Keratinocyte (primary cell): Measurements from ENCODE around the gene ROPN1L. TPM values are rescaled to one million over a fixed set of nuclear protein-coding genes. Genes with fewer than 3 reads are reported as not detected.

Experiments
- DNase-seq: peaks from one replicate; pipeline ENCODE4 v3.0.0-alpha.2; 2011; ENCODE audit warnings: low read depth, missing footprints, low spot score
- FAIRE-seq: peaks from 2 replicates; lab custom pipeline; 2011; peaks lifted over from hg19 to GRCh38; lab: Jason Lieb, UNC
- H2AFZ ChIP-seq: 2 replicates; pipeline ENCODE4 v1.6.0; 2012; ENCODE audit warnings: low read length, control low read depth, inconsistent platforms; ENCODE audit not compliant: control insufficient read depth
- H3K27ac ChIP-seq: 2 replicates; pipeline ENCODE4 v1.5.1; 2011; ENCODE audit warnings: low read length; ENCODE audit not compliant: control insufficient read depth, insufficient read depth
- H3K27me3 ChIP-seq: 3 replicates; pipeline ENCODE4 v1.6.0; 2011; ENCODE audit warnings: low read length; ENCODE audit not compliant: control insufficient read depth, insufficient read depth; ENCODE audit errors: extremely low read depth
- H3K36me3 ChIP-seq, 2 experiments: 2 replicates in 1 of 2; 3 replicates in 1 of 2; pipeline ENCODE4 v1.5.1; 2011; ENCODE audit warnings: low read length in 2 of 2, mild to moderate bottlenecking in 1 of 2; ENCODE audit not compliant: control insufficient read depth in 2 of 2, insufficient read depth in 2 of 2; ENCODE audit errors: extremely low read depth in 1 of 2
- H3K4me1 ChIP-seq: 3 replicates; pipeline ENCODE4 v1.5.1; 2011; ENCODE audit warnings: low read length; ENCODE audit not compliant: control insufficient read depth, insufficient read depth; ENCODE audit errors: extremely low read depth
- H3K4me2 ChIP-seq: 3 replicates; pipeline ENCODE4 v1.6.0; 2011; ENCODE audit warnings: low read depth, low read length; ENCODE audit not compliant: control insufficient read depth, insufficient read depth; ENCODE audit errors: extremely low read depth
- H3K4me3 ChIP-seq, 3 experiments: fragments of 200-600 bp in 1 of 3; sonication (generic) in 1 of 3; 2 replicates in 2 of 3; 3 replicates in 1 of 3; pipeline ENCODE4 v1.5.1; 2011 to 2016; ENCODE audit warnings: low read length in 3 of 3, mild to moderate bottlenecking in 3 of 3, control low read depth in 2 of 3, inconsistent platforms in 1 of 3, low read depth in 1 of 3, mixed read lengths in 1 of 3, mixed run types in 1 of 3, moderate library complexity in 1 of 3; ENCODE audit not compliant: control insufficient read depth in 2 of 3, insufficient read depth in 2 of 3; ENCODE audit errors: extremely low read depth in 1 of 3
- H3K79me2 ChIP-seq: 2 replicates; pipeline ENCODE4 v1.6.0; 2012; ENCODE audit warnings: low read length; ENCODE audit not compliant: control insufficient read depth, insufficient read depth
- H3K9ac ChIP-seq: 3 replicates; pipeline ENCODE4 v1.6.0; 2011; ENCODE audit warnings: low read length; ENCODE audit not compliant: control insufficient read depth, insufficient read depth; ENCODE audit errors: extremely low read depth
- H3K9me1 ChIP-seq: 3 replicates; pipeline ENCODE4 v1.6.0; 2011; ENCODE audit warnings: low read length; ENCODE audit not compliant: control insufficient read depth, insufficient read depth; ENCODE audit errors: extremely low read depth
- H3K9me3 ChIP-seq: 2 replicates; pipeline ENCODE4 v1.5.1; 2012; ENCODE audit warnings: low read depth, low read length; ENCODE audit not compliant: control insufficient read depth
- H4K20me1 ChIP-seq: 3 replicates; pipeline ENCODE4 v1.6.0; 2011; ENCODE audit warnings: low read length; ENCODE audit not compliant: control insufficient read depth, insufficient read depth; ENCODE audit errors: extremely low read depth
- CTCF ChIP-seq, 3 experiments: IDR thresholded peaks in 1 of 3; conservative IDR thresholded peaks in 1 of 3; optimal IDR thresholded peaks in 1 of 3; 2 replicates in 2 of 3; 3 replicates in 1 of 3; pipeline versions ENCODE3 to v1.5.1; 2011; ENCODE audit warnings: low read length in 3 of 3, mild to moderate bottlenecking in 3 of 3, moderate library complexity in 2 of 3, control low read depth in 1 of 3, inconsistent platforms in 1 of 3; ENCODE audit not compliant: insufficient read depth in 2 of 3; ENCODE audit errors: extremely low read depth in 1 of 3
- EZH2 ChIP-seq: IDR thresholded peaks from one replicate; pipeline ENCODE4 v1.6.1; 2012; ENCODE audit warnings: inconsistent platforms, mild to moderate bottlenecking, low read length, moderate library complexity
- dilution Hi-C: fragments of 300-500 bp; cut with MboI; formaldehyde crosslinking; loops from one replicate; pipeline ENCODE4 v1.7.0; 2020; ENCODE audit warnings: low sequenced_read_pairs; ENCODE audit not compliant: extremely low pct_ligation_motif_present
- polyA plus RNA-seq, 5 experiments: library from polyadenylated mRNA; depleted of rRNA in 3 of 5; stranded (reverse) in 3 of 5; stranded (forward) in 1 of 5; unstranded in 1 of 5; fragments of >200 nt; gene quantifications; 1 replicate in 1 of 5; 2 replicates in 3 of 5; 3 replicates in 1 of 5; pipeline versions ENCODE4 v1.2.1 to v1.2.3, GENCODE V29; 2011 to 2012; ENCODE audit warnings: missing spikeins in 2 of 5, low read depth in 1 of 5, low replicate concordance in 1 of 5

ROPN1L gene
- polyA plus RNA-seq, 1 donor (not counting 4 experiments of a cell fraction or from before 2014, with no cell fraction given): not detected

- dilution Hi-C loops: no loop called here
- DNase-seq (no peak), FAIRE-seq (no peak)
- Histone ChIP-seq H3K4me3 (no peak overlapping the region), H4K20me1 (no peaks in the 10 kb centered on the region), H3K9ac (no peak overlapping the region), H3K9me1 (no peaks in the 10 kb centered on the region), H3K27me3 (peaks cover 6% of the 10 kb centered on the region), H3K4me2 (no peak overlapping the region), H3K9me3 (no peaks in the 10 kb centered on the region), H3K27ac (no peak overlapping the region), H2AFZ (no peak overlapping the region), H3K79me2 (no peaks in the 10 kb centered on the region), H3K36me3 (peaks cover 9 to 15% of the 10 kb centered on the region in 2 experiments), H3K4me1 (peaks cover 14% of the 10 kb centered on the region)
- TF ChIP-seq EZH2 (no peak), CTCF (optimal IDR thresholded peaks at IDR 0.05 in 1 of 3, IDR thresholded peaks at IDR 0.05 in 1 of 3, conservative IDR thresholded peaks at IDR 0.05 in 1 of 3; ENCODE audit: extremely low read depth in 1 of 3, insufficient read depth in 2 of 3, low read length in 3 of 3) (no peak)
Observed at GRCh38 chr5:10438301-10438700, 3.4 kb upstream of the ROPN1L start.

GRCh38 chr5:10439692-10440091 is 2.0 kb upstream of the ROPN1L start:
- Histone ChIP-seq H3K9me1 (no peaks in the 10 kb centered on the region), H4K20me1 (no peaks in the 10 kb centered on the region), H3K4me1 (peaks cover 14% of the 10 kb centered on the region), H3K27ac (no peak overlapping the region), H3K27me3 (peaks cover 6% of the 10 kb centered on the region), H3K4me2 (no peak overlapping the region), H3K9ac (no peak overlapping the region), H3K36me3 (peaks cover 0 to 7% of the 10 kb centered on the region in 2 experiments), H2AFZ (no peak overlapping the region), H3K9me3 (no peaks in the 10 kb centered on the region), H3K79me2 (no peaks in the 10 kb centered on the region), H3K4me3 (no peak overlapping the region)
- FAIRE-seq (no peak), DNase-seq (no peak)
- TF ChIP-seq CTCF (optimal IDR thresholded peaks at IDR 0.05 in 1 of 3, IDR thresholded peaks at IDR 0.05 in 1 of 3, conservative IDR thresholded peaks at IDR 0.05 in 1 of 3; ENCODE audit: extremely low read depth in 1 of 3, insufficient read depth in 2 of 3, low read length in 3 of 3) (no peak), EZH2 (no peak)
- dilution Hi-C loops: no loop called here
